OCI-LY7 (cell line): ENCODE measurements around the gene ZNF200. TPM values are rescaled to one million over a fixed set of nuclear protein-coding genes. Genes with fewer than 3 reads are reported as not detected.

Experiments used
- BruUV-seq: library from RNA; stranded (reverse); fragments of 400-500 nt; replicated peaks from 2 replicates; lab custom pipeline; 2021; lab: Mats Ljungman, UMichigan
- CTCF ChIA-PET: fragments of 300-600 bp; sonication (Branson Sonifier 250); formaldehyde crosslinking; loops from one replicate; lab custom pipeline; 2022; ENCODE audit warnings: antibody characterized with exemption; ENCODE audit not compliant: unreplicated experiment; lab: Charles Lee
- POLR2A ChIA-PET: fragments of 300-600 bp; sonication (Branson Sonifier 250); formaldehyde crosslinking; loops from one replicate; lab custom pipeline; 2022; ENCODE audit warnings: antibody characterized with exemption; lab: Charles Lee
- DNase-seq: peaks from one replicate; pipeline ENCODE4 v3.0.0-alpha.2; 2015; ENCODE audit warnings: low spot score
- H2AFZ ChIP-seq: fragments of 200-600 bp; sonication (generic), shearing (Covaris generic); 2 replicates; pipeline ENCODE4 v1.6.1; 2014; ENCODE audit warnings: mild to moderate bottlenecking, antibody characterized with exemption, low read length, moderate library complexity
- H3K27ac ChIP-seq: fragments of 200-600 bp; sonication (generic); 2 replicates; pipeline ENCODE4 v1.5.1; 2014; ENCODE audit warnings: mixed run types, low read depth, mild to moderate bottlenecking, moderate library complexity, low read length, inconsistent platforms; ENCODE audit not compliant: poor library complexity, severe bottlenecking
- H3K36me3 ChIP-seq: fragments of 200-600 bp; sonication (generic); 2 replicates; pipeline ENCODE4 v1.6.1; 2014; ENCODE audit warnings: mild to moderate bottlenecking, antibody characterized with exemption, low read length, moderate library complexity, mixed read lengths; ENCODE audit not compliant: insufficient read depth
- H3K4me1 ChIP-seq: fragments of 200-600 bp; sonication (generic); 2 replicates; pipeline ENCODE4 v1.5.1; 2014; ENCODE audit warnings: mild to moderate bottlenecking, low read length; ENCODE audit not compliant: insufficient read depth, poor library complexity, severe bottlenecking
- H3K4me2 ChIP-seq: fragments of 200-600 bp; sonication (generic); 2 replicates; pipeline ENCODE4 v1.6.1; 2014; ENCODE audit warnings: mild to moderate bottlenecking, low read length
- H3K4me3 ChIP-seq: fragments of 200-600 bp; sonication (generic); 2 replicates; pipeline ENCODE4 v1.5.1; 2014; ENCODE audit warnings: mild to moderate bottlenecking, low read depth, low read length; ENCODE audit not compliant: poor library complexity, severe bottlenecking
- H3K79me2 ChIP-seq: fragments of 200-600 bp; sonication (generic); 2 replicates; pipeline ENCODE4 v1.6.1; 2016; ENCODE audit warnings: low read depth, mild to moderate bottlenecking, low read length, moderate library complexity, mixed read lengths; ENCODE audit not compliant: insufficient read depth
- H3K9me2 ChIP-seq: fragments of 200-600 bp; sonication (generic); 2 replicates; pipeline ENCODE4 v1.6.1; 2016; ENCODE audit warnings: mild to moderate bottlenecking, low read length, mixed read lengths; ENCODE audit not compliant: insufficient read depth
- H3K9me3 ChIP-seq: fragments of 200-600 bp; sonication (generic); 2 replicates; pipeline ENCODE4 v1.6.1; 2014; ENCODE audit warnings: mild to moderate bottlenecking, mixed run types, low read length, mixed read lengths
- H4K20me1 ChIP-seq: fragments of 200-600 bp; sonication (generic); 2 replicates; pipeline ENCODE4 v1.6.1; 2014; ENCODE audit warnings: mild to moderate bottlenecking, antibody characterized with exemption, low read length, moderate library complexity, mixed read lengths; ENCODE audit not compliant: insufficient read depth
- CTCF ChIP-seq: fragments of 200-600 bp; sonication (generic); conservative IDR thresholded peaks from 2 replicates; pipeline ENCODE4 v1.5.1; 2014; ENCODE audit warnings: mild to moderate bottlenecking, antibody characterized with exemption, low read length, moderate library complexity, mixed read lengths
- EZH2phosphoT487 ChIP-seq: fragments of 200-600 bp; sonication (generic); IDR thresholded peaks from 2 replicates; pipeline ENCODE4 v1.6.1; 2018; ENCODE audit warnings: low read depth, borderline replicate concordance, mild to moderate bottlenecking, mixed run types, antibody characterized with exemption, low read length, moderate library complexity, mixed read lengths
- intact Hi-C: fragments of 100-400 bp; cut with micrococcal nuclease; formaldehyde crosslinking; loops from one replicate; pipeline ENCODE4 v1.10.0; 2022; ENCODE audit not compliant: unreplicated experiment
- total RNA-seq, 2 experiments: library from RNA; depleted of rRNA in 1 of 2; stranded (reverse); fragments of >200 nt in 1 of 2; shearing (Covaris generic) in 1 of 2; gene quantifications; 2 replicates each; pipeline ENCODE4 v1.2.3, GENCODE V29; 2014 to 2022

Gene ZNF200
- total RNA-seq, 2 experiments from 2014 or later: 13.9 to 19.8 TPM

- TF ChIP-seq EZH2phosphoT487: no peak
- CTCF ChIA-PET: interaction anchor here (0.6 kb wide), 1 partner anchor 32 kb away, joined by 3 read pairs; no protein-coding TSS in a partner anchor
- H3K27ac ChIP-seq: no peak within 1 kb of the TSS
- POLR2A ChIA-PET: no interaction called here
- H3K4me1 ChIP-seq: peaks cover 7% of the 10 kb centered on the region
- H3K9me3 ChIP-seq: no peaks in the 10 kb centered on the region
- intact Hi-C loops: no loop called here
- H3K36me3 ChIP-seq: no peaks in the 10 kb centered on the region
- H3K4me2 ChIP-seq: no peak within 1 kb of the TSS
- H4K20me1 ChIP-seq: no peaks in the 10 kb centered on the region
- no TSS peak for BruUV-seq
- DNase-seq: no peak
- H2AFZ ChIP-seq: no peak within 1 kb of the TSS
- no peaks in the 10 kb centered on the region for H3K79me2 ChIP-seq
- no peaks in the 10 kb centered on the region for H3K9me2 ChIP-seq
- H3K4me3 ChIP-seq: no peak within 1 kb of the TSS
Observed at GRCh38 chr16:3256146-3256865, 21.3 kb upstream of the ZNF200 start, which contains the start of gene MEFV. MEFV (minus strand) TSS chr16:3256633; CDS start chr16:3256587, 46 bp downstream.

GRCh38 chr16:3254309-3254708 lies 19.4 kb upstream of the ZNF200 start:
- H3K27ac ChIP-seq: no peak overlapping the region
- TF ChIP-seq EZH2phosphoT487 (no peak), CTCF (no peak)
- H2AFZ ChIP-seq: no peak overlapping the region
- H3K36me3 ChIP-seq: no peaks in the 10 kb centered on the region
- peaks cover 7% of the 10 kb centered on the region for H3K4me1 ChIP-seq
- intact Hi-C loops: no loop called here
- POLR2A ChIA-PET: no interaction called here
- no peaks in the 10 kb centered on the region for H3K9me2 ChIP-seq
- no peak for DNase-seq
- no peaks in the 10 kb centered on the region for H4K20me1 ChIP-seq
- no peaks in the 10 kb centered on the region for H3K79me2 ChIP-seq
- BruUV-seq: no TSS peak
- H3K4me3 ChIP-seq: no peak overlapping the region
- H3K9me3 ChIP-seq: no peaks in the 10 kb centered on the region
- no peak overlapping the region for H3K4me2 ChIP-seq
- CTCF ChIA-PET: no interaction called here

GRCh38 chr16:3252967-3253366 lies 18.0 kb upstream of the ZNF200 start:
- TF ChIP-seq CTCF: no peak
- ChIA-PET POLR2A (interaction anchor here (0.9 kb wide), 1 partner anchor 325 kb away, joined by 3 read pairs; no protein-coding TSS in a partner anchor), CTCF (no interaction called here)
- DNase-seq: no peak
- BruUV-seq: no TSS peak
- Histone ChIP-seq H3K4me2 (no peak overlapping the region), H3K4me1 (peaks cover 7% of the 10 kb centered on the region), H3K4me3 (no peak overlapping the region), H3K27ac (no peak overlapping the region), H3K36me3 (no peaks in the 10 kb centered on the region), H2AFZ (no peak overlapping the region), H3K79me2 (no peaks in the 10 kb centered on the region), H3K9me2 (no peaks in the 10 kb centered on the region), H4K20me1 (no peaks in the 10 kb centered on the region), H3K9me3 (no peaks in the 10 kb centered on the region)
- intact Hi-C loops: no loop called here
